Epithelial cell of umbilical artery (primary cell): Measurements from ENCODE around the gene KRTAP1-5. TPM values are rescaled to one million over a fixed set of nuclear protein-coding genes. Genes with fewer than 3 reads are reported as not detected.

Experiments
- total RNA-seq: library from RNA; depleted of rRNA; stranded (reverse); fragments of >200 nt; gene quantifications from 2 replicates; pipeline ENCODE4 v1.2.3, GENCODE V29; 2014

The KRTAP1-5 gene
- total RNA-seq, result under 0.01 and 0.46 TPM in 2 replicates

GRCh38 chr17:41026715-41027471 lies at the start of gene KRTAP1-5:
Gene KRTAP1-5 (minus strand): TSS chr17:41027208. CDS start chr17:41027155, 53 bp downstream.

GRCh38 chr17:41065829-41066624 lies 39.0 kb upstream of the KRTAP1-5 start, which contains the start of gene KRTAP2-4:
Gene KRTAP2-4 (minus strand): TSS chr17:41065879. CDS start chr17:41065845, 34 bp downstream.

GRCh38 chr17:41060052-41060604 lies 33.1 kb upstream of the KRTAP1-5 start, which contains the start of gene KRTAP2-3:
Gene KRTAP2-3 (minus strand): TSS chr17:41060114. CDS start chr17:41060050, 64 bp downstream.

GRCh38 chr17:41055130-41055529 lies 28.1 kb upstream of the KRTAP1-5 start, which contains the start of gene KRTAP2-2:
Gene KRTAP2-2 (minus strand): TSS chr17:41055230. CDS start chr17:41055211, 19 bp downstream.

GRCh38 chr17:41046735-41047465 lies 19.9 kb upstream of the KRTAP1-5 start, which contains the start of gene KRTAP2-1:
Gene KRTAP2-1 (minus strand): TSS chr17:41047316. CDS start chr17:41047267, 49 bp downstream.

GRCh38 chr17:41040783-41041571 lies 14.0 kb upstream of the KRTAP1-5 start, which contains the start of gene KRTAP1-1:
Gene KRTAP1-1 (minus strand): TSS chr17:41041450. CDS start chr17:41041397, 53 bp downstream.

GRCh38 chr17:41034346-41034935 lies 7.4 kb upstream of the KRTAP1-5 start, which contains the start of gene KRTAP1-3:
Gene KRTAP1-3 (minus strand): TSS chr17:41034874. CDS start chr17:41034821, 53 bp downstream.

GRCh38 chr17:41029633-41030245 lies 2.7 kb upstream of the KRTAP1-5 start, which contains the start of gene KRTAP1-4:
Gene KRTAP1-4 (minus strand): TSS chr17:41030195. CDS start chr17:41030078, 117 bp downstream.

GRCh38 chr17:41008811-41009210 lies 18.2 kb downstream of the KRTAP1-5 start, which contains the start of gene KRTAP3-1:
Gene KRTAP3-1 (minus strand): TSS chr17:41009128. CDS start chr17:41009074, 54 bp downstream.

GRCh38 chr17:40999563-40999962 lies 27.4 kb downstream of the KRTAP1-5 start, which contains the start of gene KRTAP3-2:
Gene KRTAP3-2 (minus strand): TSS chr17:40999906. CDS start chr17:40999853, 53 bp downstream.

GRCh38 chr17:40993839-40994238 lies 33.2 kb downstream of the KRTAP1-5 start, which contains the start of gene KRTAP3-3:
Gene KRTAP3-3 (minus strand): TSS chr17:40994164. CDS start chr17:40994097, 67 bp downstream.

GRCh38 chr17:40984226-40984625 lies 42.8 kb downstream of the KRTAP1-5 start, which contains the start of gene KRT40:
Gene KRT40 (minus strand): TSS chr17:40984326. CDS start chr17:40984273, 53 bp downstream.

Other genes starting within 250 kb of the KRTAP1-5 start
- not detected in 2 replicates for gene KRT27, start 244.7 kb downstream of the KRTAP1-5 start, total RNA-seq
- not detected in 2 replicates for gene KRT28, start 227.2 kb downstream of the KRTAP1-5 start, total RNA-seq
- 6.1 and 7.8 TPM in 2 replicates for gene KRT10, start 204.6 kb downstream of the KRTAP1-5 start, total RNA-seq
- not detected in 2 replicates for gene KRT12, start 160.0 kb downstream of the KRTAP1-5 start, total RNA-seq
- gene KRT20, start 142.0 kb downstream of the KRTAP1-5 start, total RNA-seq, result not detected in 2 replicates
- gene KRT23, start 89.6 kb downstream of the KRTAP1-5 start, total RNA-seq, result not detected in 2 replicates
- not detected in 2 replicates for gene KRT39, start 60.3 kb downstream of the KRTAP1-5 start, total RNA-seq
- gene KRT40, start 42.9 kb downstream of the KRTAP1-5 start, total RNA-seq, result not detected in 2 replicates
- gene KRTAP3-3, start 33.0 kb downstream of the KRTAP1-5 start, total RNA-seq, result not detected in 2 replicates
- gene KRTAP3-2, start 27.3 kb downstream of the KRTAP1-5 start, total RNA-seq, result not detected in 2 replicates
- not detected in 2 replicates for gene KRTAP3-1, start 18.1 kb downstream of the KRTAP1-5 start, total RNA-seq
- not detected in 2 replicates for gene KRTAP1-4, start 3.0 kb upstream of the KRTAP1-5 start, total RNA-seq
- not detected in 2 replicates for gene KRTAP1-3, start 7.7 kb upstream of the KRTAP1-5 start, total RNA-seq
- not detected in 2 replicates for gene KRTAP1-1, start 14.2 kb upstream of the KRTAP1-5 start, total RNA-seq
- not detected in 2 replicates for gene KRTAP2-1, start 20.1 kb upstream of the KRTAP1-5 start, total RNA-seq
- not detected in 2 replicates for gene KRTAP2-2, start 28.0 kb upstream of the KRTAP1-5 start, total RNA-seq
- gene KRTAP2-3, start 32.9 kb upstream of the KRTAP1-5 start, total RNA-seq, result not detected in 2 replicates
- gene KRTAP2-4, start 38.7 kb upstream of the KRTAP1-5 start, total RNA-seq, result not detected in 2 replicates
- gene KRTAP4-7, start 56.9 kb upstream of the KRTAP1-5 start, total RNA-seq, result not detected in 2 replicates
- not detected in 2 replicates for gene KRTAP4-8, start 70.9 kb upstream of the KRTAP1-5 start, total RNA-seq
- gene KRTAP4-16, start 75.0 kb upstream of the KRTAP1-5 start, total RNA-seq, result not detected in 2 replicates
- not detected in 2 replicates for gene KRTAP4-9, start 78.2 kb upstream of the KRTAP1-5 start, total RNA-seq
- not detected in 2 replicates for gene KRTAP4-11, start 91.2 kb upstream of the KRTAP1-5 start, total RNA-seq
- not detected in 2 replicates for gene KRTAP4-12, start 97.0 kb upstream of the KRTAP1-5 start, total RNA-seq
- not detected in 2 replicates for gene KRTAP4-6, start 113.3 kb upstream of the KRTAP1-5 start, total RNA-seq
- not detected in 2 replicates for gene KRTAP4-5, start 122.6 kb upstream of the KRTAP1-5 start, total RNA-seq
- gene KRTAP4-4, start 133.5 kb upstream of the KRTAP1-5 start, total RNA-seq, result not detected in 2 replicates
- gene KRTAP4-3, start 141.0 kb upstream of the KRTAP1-5 start, total RNA-seq, result not detected in 2 replicates
- not detected in 2 replicates for gene KRTAP4-2, start 151.0 kb upstream of the KRTAP1-5 start, total RNA-seq
- gene KRTAP4-1, start 157.7 kb upstream of the KRTAP1-5 start, total RNA-seq, result not detected in 2 replicates
- gene KRTAP9-1, start 162.7 kb upstream of the KRTAP1-5 start, total RNA-seq, result not detected in 2 replicates
- gene KRTAP9-2, start 199.4 kb upstream of the KRTAP1-5 start, total RNA-seq, result not detected in 2 replicates
- gene KRTAP9-3, start 205.2 kb upstream of the KRTAP1-5 start, total RNA-seq, result not detected in 2 replicates
- not detected in 2 replicates for gene KRTAP9-8, start 210.8 kb upstream of the KRTAP1-5 start, total RNA-seq
- gene KRTAP9-4, start 222.5 kb upstream of the KRTAP1-5 start, total RNA-seq, result not detected in 2 replicates
- not detected in 2 replicates for gene KRTAP9-9, start 228.2 kb upstream of the KRTAP1-5 start, total RNA-seq
- gene KRTAP9-6, start 238.2 kb upstream of the KRTAP1-5 start, total RNA-seq, result not detected in 2 replicates
- gene KRTAP9-7, start 248.5 kb upstream of the KRTAP1-5 start, total RNA-seq, result not detected in 2 replicates